T-helper 2 cell (primary cell): Measurements from ENCODE around the gene TINAGL1.

ENCODE experiments used
- DNase-seq, 5 experiments: peaks; one replicate each; pipeline versions ENCODE4 v3.0.0 to v3.0.0-alpha.2; 2012 to 2022
- total RNA-seq, 2 donors: gene quantifications; one replicate each; lab custom pipeline; 2026; lab: John Stamatoyannopoulos, UW

Gene TINAGL1
- total RNA-seq: 0 reads per million in 2 donors

GRCh38 chr1:31576201-31576669 lies at the start of gene TINAGL1:
Gene TINAGL1, plus strand, starts transcription at chr1:31576515. Its CDS starts 634 bp downstream, at chr1:31577149.
- no peak for DNase-seq

DNA sequence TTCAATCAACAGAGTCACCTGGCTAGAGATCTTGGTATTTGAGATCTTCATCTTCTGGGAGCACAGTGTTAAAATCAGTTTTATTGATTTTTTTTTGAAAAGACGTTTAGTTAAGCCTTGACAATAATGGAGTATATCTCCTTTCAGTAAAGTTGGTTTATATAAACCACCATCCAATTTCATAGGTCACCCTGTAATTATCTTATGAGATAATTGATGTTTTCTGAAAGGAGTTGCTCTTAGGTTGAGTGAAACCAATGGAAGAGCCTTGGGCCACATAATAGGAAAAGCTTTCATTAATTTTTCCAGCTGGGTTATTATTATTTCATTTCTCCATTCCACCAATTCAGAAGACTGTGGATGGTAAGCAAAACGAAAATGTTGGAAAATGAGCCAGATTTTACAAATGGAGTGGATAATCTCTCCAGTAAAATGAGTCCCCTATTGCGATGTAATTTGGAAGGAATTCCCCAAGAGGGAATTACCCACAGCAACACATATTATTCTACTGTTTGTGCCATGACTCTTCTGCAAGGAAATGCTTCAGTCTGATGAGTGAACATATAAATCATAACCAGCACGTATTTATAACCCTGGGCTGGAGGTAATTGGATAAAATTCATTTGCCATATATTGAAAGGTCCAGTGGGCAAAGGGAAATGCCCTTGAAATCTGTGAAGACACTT lies 46.2 kb upstream of the TINAGL1 start:
- DNase-seq: no peak

DNA sequence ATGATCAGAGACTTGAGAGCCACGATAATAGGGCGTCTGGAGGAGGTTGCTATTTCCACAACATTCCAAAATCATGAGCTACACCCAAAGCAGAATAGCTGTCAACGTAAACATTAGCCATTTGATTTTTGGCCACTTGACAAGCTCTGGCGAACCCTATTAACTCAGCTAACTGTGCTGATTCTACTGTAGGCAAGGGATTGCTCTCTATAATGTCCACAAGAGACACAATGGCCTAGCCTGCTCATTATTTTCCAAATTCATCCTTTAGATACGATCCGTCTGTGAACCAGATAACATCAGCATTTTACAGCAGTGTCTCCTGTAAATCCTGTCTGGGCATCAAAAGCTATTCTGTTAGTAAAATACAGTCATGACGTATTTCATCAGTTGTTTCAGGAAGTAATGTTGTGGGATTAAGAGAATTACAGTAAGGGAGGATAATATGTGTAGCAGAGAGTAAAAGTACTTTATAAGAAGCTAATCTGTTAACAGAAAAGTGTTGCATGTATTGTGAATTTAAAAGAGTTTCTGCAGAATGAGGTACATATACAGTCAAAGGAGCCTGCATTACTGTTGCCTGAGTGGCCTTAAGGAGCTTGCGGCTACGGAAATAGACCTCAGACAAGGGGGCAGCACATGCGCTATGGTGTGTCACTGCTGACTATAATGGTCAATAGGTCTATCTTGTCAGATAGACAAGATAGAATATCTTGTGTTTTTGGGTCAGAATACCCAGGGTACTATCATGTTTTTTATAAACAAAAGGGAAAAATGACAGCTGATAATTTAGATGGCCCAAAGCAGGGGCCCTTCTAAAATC lies 44.9 kb upstream of the TINAGL1 start:
- DNase-seq: no peak

DNA sequence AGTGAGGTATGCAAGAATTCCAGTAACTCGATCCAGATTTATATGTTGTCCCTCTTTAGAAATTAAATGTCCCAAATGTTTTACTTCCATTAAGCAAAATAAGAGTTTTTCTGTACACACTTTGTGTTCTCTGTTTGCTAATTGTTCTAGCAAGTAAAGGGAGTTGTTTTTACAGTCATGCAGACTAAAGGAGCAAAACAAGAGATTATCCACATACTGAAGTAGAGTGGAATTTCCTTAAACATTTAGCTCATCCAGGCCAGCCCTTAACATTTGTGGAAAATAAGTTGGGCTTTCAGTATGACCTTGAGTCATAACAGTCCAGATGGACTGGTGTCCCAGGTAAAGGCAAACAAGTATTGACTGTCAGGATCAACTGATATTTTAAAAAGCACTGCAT lies 44.1 kb upstream of the TINAGL1 start:
- no peak for DNase-seq

GRCh38 chr1:31535561-31535960 lies 40.8 kb upstream of the TINAGL1 start:
- DNase-seq: no peak

DNA sequence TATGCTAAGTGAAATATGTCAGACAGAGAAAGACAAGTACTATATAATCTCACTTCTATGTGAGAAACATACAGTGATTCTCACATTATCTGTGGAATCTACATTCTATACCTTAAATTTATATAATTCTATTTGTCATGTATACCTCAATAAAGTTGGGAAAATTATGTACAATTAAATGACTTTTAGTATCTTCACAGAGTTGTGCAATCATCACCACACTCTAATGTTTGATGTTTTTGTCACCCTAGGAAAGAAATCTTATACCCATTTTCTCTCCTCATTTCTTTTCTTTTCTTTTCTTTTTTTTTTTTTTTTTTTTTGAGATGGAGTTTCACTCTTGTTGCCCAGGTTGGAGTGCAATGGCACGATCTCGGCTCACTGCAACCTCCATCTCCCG lies 37.0 kb upstream of the TINAGL1 start:
- DNase-seq: no peak

DNA sequence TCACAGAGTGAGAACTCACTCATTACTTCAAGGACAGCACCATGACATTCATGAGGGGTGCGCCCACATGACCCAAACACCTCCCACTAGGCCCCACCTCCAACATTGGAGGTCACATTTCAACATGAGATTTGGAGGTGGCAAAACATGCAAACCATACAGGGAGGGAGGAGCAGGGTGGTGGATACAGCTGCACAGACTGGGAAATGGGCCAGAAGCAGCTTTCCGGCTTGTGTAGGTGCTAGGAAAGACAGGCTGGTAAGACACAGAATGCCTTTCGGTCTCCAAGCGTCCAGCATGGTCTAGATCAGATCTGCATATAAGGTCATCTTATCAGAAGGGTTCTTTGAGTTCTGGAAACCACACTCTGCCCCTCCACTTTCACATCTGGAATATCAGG lies 35.1 kb upstream of the TINAGL1 start:
- DNase-seq: no peak

DNA sequence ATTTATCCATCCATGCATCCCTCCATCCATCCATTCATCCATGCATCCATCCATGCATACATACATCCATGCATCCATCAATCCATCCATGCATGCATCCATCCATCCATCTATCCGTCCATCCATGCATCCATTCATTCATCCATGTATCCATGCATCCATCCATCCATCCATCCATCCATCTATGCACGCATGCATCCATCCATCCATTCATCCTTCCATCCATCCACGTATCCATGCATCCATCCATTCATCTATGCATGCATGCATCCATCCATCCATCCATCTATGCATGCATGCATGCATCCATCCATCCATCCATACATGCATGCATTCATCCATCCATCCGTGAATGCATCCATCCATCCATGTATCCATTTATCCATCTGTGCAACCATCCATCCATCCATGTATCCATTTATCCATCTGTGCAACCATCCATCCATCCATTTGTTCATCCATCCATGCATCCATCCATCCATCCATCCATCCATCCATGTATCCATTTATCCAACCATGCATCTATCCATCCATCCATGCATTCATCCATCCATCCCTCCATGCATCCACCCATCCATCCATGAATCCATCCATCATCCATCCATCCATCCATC lies 30.3 kb upstream of the TINAGL1 start:
- DNase-seq: no peak

- DNase-seq: no peak
These were observed 27.8 kb upstream of the TINAGL1 start for GRCh38 chr1:31548534-31548906.

DNA sequence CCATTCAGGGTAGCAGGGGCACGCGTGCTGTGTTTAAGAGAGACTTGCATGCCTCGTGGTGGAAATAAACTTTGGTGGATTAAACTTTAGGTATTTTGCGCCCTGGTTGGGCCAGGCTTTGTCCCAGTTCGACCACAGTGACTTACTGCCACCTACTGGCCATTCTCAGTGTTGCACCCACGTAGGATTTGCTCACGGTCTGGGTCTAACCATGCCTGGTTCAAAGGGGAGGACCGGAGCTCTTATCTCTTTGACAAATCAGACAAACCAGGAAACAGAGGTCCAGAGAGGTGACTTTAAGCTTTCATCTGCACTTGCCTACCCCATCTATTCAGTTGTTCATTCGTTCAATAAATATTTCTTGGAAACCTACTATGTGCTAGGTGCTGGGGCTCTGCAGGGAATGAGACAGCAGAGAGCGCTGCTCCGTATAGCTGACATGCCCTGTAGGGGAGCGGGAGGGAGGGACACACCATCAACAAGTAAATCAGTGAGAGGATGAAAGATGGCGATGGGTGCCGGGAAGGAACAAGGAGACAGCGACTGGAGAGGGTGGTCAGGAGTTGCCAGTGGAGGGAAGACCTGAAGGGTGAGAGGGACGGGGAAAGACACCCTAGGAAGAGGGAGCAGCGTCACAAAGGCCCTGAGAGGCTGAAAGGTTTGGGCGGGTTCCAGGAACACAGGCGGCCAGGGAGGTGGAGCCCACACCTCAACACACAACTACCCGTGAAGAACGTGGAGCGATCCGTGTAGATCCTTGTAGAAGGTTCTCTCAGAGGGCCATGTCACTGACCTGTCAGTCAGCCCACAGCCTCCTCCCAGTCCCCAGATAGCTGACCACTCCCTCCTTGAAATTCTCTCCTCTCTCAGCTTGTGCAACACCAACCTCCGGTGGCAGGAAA lies 27.2 kb upstream of the TINAGL1 start:
- peak; percentile 59 to 90 (median 70) for DNase-seq

GRCh38 chr1:31549809-31550620 lies 26.3 kb upstream of the TINAGL1 start:
- DNase-seq: peak in 1 of 5 experiments; percentile 21

DNA sequence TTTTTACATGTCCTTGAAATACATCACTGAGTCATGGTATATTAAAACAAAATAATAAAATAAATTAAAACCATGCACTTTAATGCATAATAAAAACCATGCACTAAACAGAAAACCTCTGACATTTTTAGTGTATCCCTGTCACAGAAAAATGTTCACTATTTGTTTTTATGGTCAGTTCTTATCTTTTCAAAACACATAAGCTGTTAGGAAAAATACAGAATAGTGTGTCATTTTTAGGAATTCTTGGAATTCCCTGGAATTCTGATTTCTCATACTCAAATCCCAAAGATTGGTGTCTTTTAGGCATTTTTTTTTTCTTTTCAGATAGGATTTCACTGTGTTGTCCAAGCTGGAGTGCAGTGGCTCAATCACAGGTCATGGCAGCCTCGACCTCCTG lies 25.1 kb upstream of the TINAGL1 start:
- no peak for DNase-seq

DNA sequence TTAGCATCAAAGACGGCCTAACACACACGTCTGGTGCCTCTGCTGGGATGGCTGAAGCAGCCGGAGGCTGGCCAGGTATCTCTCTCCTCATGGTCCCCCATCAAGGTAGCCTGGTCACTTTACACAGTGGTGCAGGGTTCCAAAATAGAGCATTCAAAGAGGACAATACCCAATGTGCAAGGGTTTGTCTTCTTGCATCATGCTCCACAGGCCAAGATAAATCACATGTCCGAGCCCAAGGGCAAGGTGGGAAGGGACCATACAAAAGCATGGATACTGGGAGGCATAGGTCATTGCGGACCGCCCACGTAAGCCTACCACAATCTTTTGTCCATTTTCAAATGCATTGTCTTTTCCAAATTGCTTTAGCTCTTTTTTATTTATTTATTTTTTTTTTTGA lies 23.8 kb upstream of the TINAGL1 start:
- no peak for DNase-seq

GRCh38 chr1:31556481-31557006 lies 19.8 kb upstream of the TINAGL1 start:
- DNase-seq: no peak

GRCh38 chr1:31559715-31560114 lies 16.6 kb upstream of the TINAGL1 start:
- no peak for DNase-seq

DNA sequence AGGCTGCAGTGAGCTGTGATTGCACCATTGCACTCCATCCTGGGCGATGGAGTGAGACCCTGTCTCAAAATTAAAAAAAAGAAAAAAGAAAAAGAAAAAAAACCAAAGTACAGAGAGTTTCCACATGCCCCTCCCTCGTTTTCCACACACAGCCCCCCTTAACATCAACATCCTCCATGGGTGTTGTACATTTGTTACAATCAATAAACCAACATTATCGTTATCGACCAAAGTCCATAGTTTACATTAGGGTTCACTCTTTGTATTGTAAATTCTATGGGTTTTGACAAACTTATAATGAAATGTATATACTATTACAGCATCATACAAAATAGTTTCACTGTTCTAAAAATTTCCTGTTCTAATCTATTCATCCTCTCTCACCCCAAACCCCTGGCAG lies 15.9 kb upstream of the TINAGL1 start:
- DNase-seq: no peak

GRCh38 chr1:31562707-31563360 lies 13.5 kb upstream of the TINAGL1 start:
- DNase-seq: no peak

DNA sequence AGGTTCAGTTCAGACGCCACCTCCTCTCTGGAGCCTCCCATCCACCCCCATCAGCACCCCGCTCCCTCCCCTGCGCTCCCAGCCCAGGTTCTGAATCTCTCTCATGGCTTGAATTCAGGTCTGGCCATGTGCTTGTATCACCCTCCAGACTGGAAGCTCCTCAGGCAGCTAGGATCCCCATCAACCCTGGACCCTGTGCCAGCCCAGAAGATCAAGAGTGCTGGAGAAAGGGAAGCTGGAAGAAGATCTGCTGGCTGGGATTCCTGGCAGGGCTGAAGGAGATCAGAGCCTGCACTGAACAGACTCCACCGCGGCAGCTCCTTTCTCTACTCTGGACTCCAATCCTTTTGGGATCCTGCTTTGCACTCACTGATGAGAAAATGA lies 11.7 kb upstream of the TINAGL1 start:
- DNase-seq: no peak

DNA sequence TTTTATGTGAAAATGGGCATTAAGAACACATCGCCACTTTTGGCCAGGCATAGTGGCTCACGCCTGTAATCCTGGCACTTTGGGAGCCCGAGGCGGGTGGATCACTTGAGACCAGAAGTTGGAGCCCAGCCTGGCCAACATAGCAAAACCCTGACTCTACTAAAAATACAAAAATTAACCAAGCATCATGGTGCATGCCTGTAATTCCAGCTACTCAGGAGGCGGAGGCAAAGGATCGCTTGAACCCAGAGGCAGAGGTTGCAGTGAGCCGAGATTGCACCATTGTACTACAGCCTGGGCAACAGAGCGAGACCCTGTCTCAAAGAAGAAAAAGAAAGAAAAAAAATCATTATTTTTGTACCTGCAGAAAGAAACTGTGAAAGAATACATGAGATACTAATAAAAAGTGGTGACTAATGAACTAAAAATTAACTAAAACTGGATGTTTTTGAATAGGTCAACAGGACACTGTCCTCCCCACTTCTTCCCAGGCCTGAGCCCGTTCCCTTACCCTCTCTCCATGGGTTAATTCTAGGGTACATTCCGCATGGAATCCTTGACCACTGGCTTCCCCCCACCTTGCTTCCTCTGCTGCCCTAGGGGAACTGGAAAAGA lies 8.3 kb upstream of the TINAGL1 start:
- no peak for DNase-seq

- DNase-seq: no peak
These were observed 7.3 kb upstream of the TINAGL1 start for GRCh38 chr1:31568895-31569595.
